ENCODE measurements around the gene CMIP.

DNA sequence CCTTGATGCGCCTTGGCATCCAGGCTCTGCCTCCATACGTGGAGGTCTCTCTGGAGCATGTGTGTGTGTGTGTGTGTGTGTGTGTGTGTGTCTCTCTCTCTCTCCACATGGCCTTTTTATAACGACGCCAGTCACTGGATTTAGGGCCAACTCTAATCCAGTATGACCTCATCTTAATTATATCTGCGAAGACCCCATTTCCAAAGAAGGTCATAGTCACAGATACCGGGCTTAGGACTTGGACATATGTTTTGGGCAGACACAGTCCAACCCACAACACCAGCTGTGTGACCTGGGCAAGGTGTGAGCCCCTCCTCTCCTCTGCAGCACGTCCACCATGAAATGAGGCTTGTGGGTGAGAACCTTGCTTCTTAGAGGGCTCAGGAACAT, 196.1 kb downstream of the CMIP start:
- TF ChIP-seq, protein P1, sequence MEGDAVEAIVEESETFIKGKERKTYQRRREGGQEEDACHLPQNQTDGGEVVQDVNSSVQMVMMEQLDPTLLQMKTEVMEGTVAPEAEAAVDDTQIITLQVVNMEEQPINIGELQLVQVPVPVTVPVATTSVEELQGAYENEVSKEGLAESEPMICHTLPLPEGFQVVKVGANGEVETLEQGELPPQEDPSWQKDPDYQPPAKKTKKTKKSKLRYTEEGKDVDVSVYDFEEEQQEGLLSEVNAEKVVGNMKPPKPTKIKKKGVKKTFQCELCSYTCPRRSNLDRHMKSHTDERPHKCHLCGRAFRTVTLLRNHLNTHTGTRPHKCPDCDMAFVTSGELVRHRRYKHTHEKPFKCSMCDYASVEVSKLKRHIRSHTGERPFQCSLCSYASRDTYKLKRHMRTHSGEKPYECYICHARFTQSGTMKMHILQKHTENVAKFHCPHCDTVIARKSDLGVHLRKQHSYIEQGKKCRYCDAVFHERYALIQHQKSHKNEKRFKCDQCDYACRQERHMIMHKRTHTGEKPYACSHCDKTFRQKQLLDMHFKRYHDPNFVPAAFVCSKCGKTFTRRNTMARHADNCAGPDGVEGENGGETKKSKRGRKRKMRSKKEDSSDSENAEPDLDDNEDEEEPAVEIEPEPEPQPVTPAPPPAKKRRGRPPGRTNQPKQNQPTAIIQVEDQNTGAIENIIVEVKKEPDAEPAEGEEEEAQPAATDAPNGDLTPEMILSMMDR (IDR thresholded peaks at IDR 0.05; ENCODE audit: insufficient read depth, low read length, poor library complexity, severe bottlenecking), result no peak
- no peak for TF ChIP-seq EZH2phosphoT487 (conservative IDR thresholded peaks at IDR 0.05; ENCODE audit: low read length)
